Tibial nerve (tissue), 4 donors: ENCODE measurements around the gene NCK1. TPM values are rescaled to one million over a fixed set of nuclear protein-coding genes. Genes with fewer than 3 reads are reported as not detected.

Experiments used
- DNase-seq, 2 donors: peaks; one replicate each; pipeline ENCODE4 v3.0.0-alpha.2; 2019; ENCODE audit warnings: low spot score in 2 of 2
- H3K27ac ChIP-seq, 4 donors: fragments of 200-600 bp; sonication (generic) in 3 of 4; one replicate each; pipeline ENCODE4 v1.5.1; 2017 to 2019; ENCODE audit warnings: mild to moderate bottlenecking in 1 of 4
- H3K27me3 ChIP-seq, 2 donors: fragments of 200-600 bp; sonication (generic) in 1 of 2; one replicate each; pipeline versions ENCODE4 v1.5.1 to v1.6.0; 2017 to 2019
- H3K36me3 ChIP-seq, 3 donors: fragments of 200-600 bp; sonication (generic); one replicate each; pipeline ENCODE4 v1.5.1; 2018 to 2019
- H3K4me1 ChIP-seq, 4 donors: fragments of 200-600 bp; sonication (generic) in 3 of 4; one replicate each; pipeline ENCODE4 v1.5.1; 2017 to 2019
- H3K4me3 ChIP-seq, 4 donors: fragments of 200-600 bp; sonication (generic) in 3 of 4; one replicate each; pipeline ENCODE4 v1.5.1; 2017 to 2019; ENCODE audit warnings: mild to moderate bottlenecking in 1 of 4, moderate library complexity in 1 of 4
- H3K9me3 ChIP-seq, 4 donors: fragments of 200-600 bp; sonication (generic) in 3 of 4; one replicate each; pipeline ENCODE4 v1.5.1; 2017 to 2019
- CTCF ChIP-seq, 5 experiments: fragments of 200-600 bp in 3 of 5; fragments of 450-650 bp in 2 of 5; sonication (generic) in 3 of 5; IDR thresholded peaks; one replicate each; pipeline ENCODE4 v1.5.1; 2016 to 2019; ENCODE audit warnings: antibody characterized with exemption in 5 of 5, mild to moderate bottlenecking in 3 of 5, moderate library complexity in 2 of 5
- EP300 ChIP-seq, 2 donors: sonication (generic); formaldehyde crosslinking; IDR thresholded peaks; one replicate each; pipeline ENCODE4 v1.6.1; 2017; ENCODE audit warnings: antibody characterized with exemption in 2 of 2, mild to moderate bottlenecking in 1 of 2
- POLR2A ChIP-seq, 2 donors: fragments of 450-650 bp; IDR thresholded peaks; one replicate each; pipeline ENCODE4 v1.6.1; 2017; ENCODE audit warnings: antibody characterized with exemption in 2 of 2, mild to moderate bottlenecking in 2 of 2, moderate library complexity in 2 of 2
- WGBS, 2 donors: methylation state at CpG; one replicate each; pipeline ENCODE4 v1.1.5; 2018; 5-methylcytosine and 5-hydroxymethylcytosine counted together
- total RNA-seq, 4 donors: library from RNA; depleted of rRNA; stranded (reverse); fragments of >200 nt; gene quantifications; one replicate each; pipeline ENCODE4 v1.1.0, GENCODE V29; 2016

Gene NCK1
- total RNA-seq, 4 donors from 2014 or later = 34.8 to 100 (median 42.2) TPM

GRCh38 chr3:136909187-136909586, 47.2 kb downstream of the NCK1 start:
- H3K36me3 ChIP-seq = peaks cover 0 to 22% (median 0%) of the 10 kb centered on the region in 3 donors
- 70 to 76% methylated on average over 4 of the region's 4 CpGs for WGBS, 2 donors

GRCh38 chr3:136910697-136911096, 48.7 kb downstream of the NCK1 start:
- Histone ChIP-seq H3K4me3 (no peak overlapping the region), H3K36me3 (peaks cover 0 to 18% (median 0%) of the 10 kb centered on the region in 3 donors), H3K4me1 (peaks cover 0 to 17% (median 0%) of the 10 kb centered on the region in 4 donors), H3K9me3 (peaks cover 0 to 21% (median 3%) of the 10 kb centered on the region in 4 donors), H3K27me3 (no peaks in the 10 kb centered on the region), H3K27ac (no peak overlapping the region)
- TF ChIP-seq CTCF (IDR thresholded peaks at IDR 0.05) (no peak), EP300 (IDR thresholded peaks at IDR 0.05) (no peak), POLR2A (IDR thresholded peaks at IDR 0.05) (no peak)
- WGBS, 2 donors = 95% methylated on average over 2 of the region's 2 CpGs
- DNase-seq = no peak

More at GRCh38 chr3:136909187-136909586, 47.2 kb downstream of the NCK1 start:
- no peaks in the 10 kb centered on the region for H3K27me3 ChIP-seq
- TF ChIP-seq POLR2A (IDR thresholded peaks at IDR 0.05) = no peak
- TF ChIP-seq CTCF (IDR thresholded peaks at IDR 0.05) = no peak
- TF ChIP-seq EP300 (IDR thresholded peaks at IDR 0.05) = no peak
- H3K4me1 ChIP-seq = peaks cover 0 to 17% (median 0%) of the 10 kb centered on the region in 4 donors
- no peak overlapping the region for H3K4me3 ChIP-seq
- H3K27ac ChIP-seq = no peak overlapping the region
- DNase-seq = no peak
- H3K9me3 ChIP-seq = peaks cover 0 to 35% (median 9%) of the 10 kb centered on the region in 4 donors

GRCh38 chr3:136913168-136913567, 51.2 kb downstream of the NCK1 start:
- peaks cover 0 to 18% (median 0%) of the 10 kb centered on the region in 4 donors for H3K4me1 ChIP-seq
- 100% methylated on average over 1 of the region's 1 CpG for WGBS, 2 donors
- peaks cover 0 to 18% (median 0%) of the 10 kb centered on the region in 3 donors for H3K36me3 ChIP-seq
- TF ChIP-seq EP300 (IDR thresholded peaks at IDR 0.05) (no peak), POLR2A (IDR thresholded peaks at IDR 0.05) (no peak), CTCF (IDR thresholded peaks at IDR 0.05) (no peak)
- no peak for DNase-seq
- peaks cover 0 to 21% (median 3%) of the 10 kb centered on the region in 4 donors for H3K9me3 ChIP-seq
- H3K27ac ChIP-seq = no peak overlapping the region
- H3K27me3 ChIP-seq = no peaks in the 10 kb centered on the region
- no peak overlapping the region for H3K4me3 ChIP-seq

GRCh38 chr3:136914739-136915138, 52.7 kb downstream of the NCK1 start:
- WGBS, 2 donors = 84 to 94% methylated on average over 3 of the region's 3 CpGs

More at GRCh38 chr3:136914739-136915138, 52.7 kb downstream of the NCK1 start:
- Histone ChIP-seq H3K27me3 (no peaks in the 10 kb centered on the region), H3K36me3 (peaks cover 0 to 18% (median 0%) of the 10 kb centered on the region in 3 donors), H3K9me3 (peaks cover 0 to 21% (median 3%) of the 10 kb centered on the region in 4 donors), H3K27ac (no peak overlapping the region), H3K4me1 (peaks cover 0 to 29% (median 3%) of the 10 kb centered on the region in 4 donors), H3K4me3 (no peak overlapping the region)
- TF ChIP-seq CTCF (IDR thresholded peaks at IDR 0.05) (no peak), POLR2A (IDR thresholded peaks at IDR 0.05) (no peak), EP300 (IDR thresholded peaks at IDR 0.05) (no peak)
- DNase-seq = no peak
